Natural killer cell (primary cell): ENCODE results near the gene PRM3. TPM values are rescaled to one million over a fixed set of nuclear protein-coding genes. Genes with fewer than 3 reads are reported as not detected.

Experiments
- ATAC-seq, 3 donors: fragments of 150-1000 bp in 2 of 3; fragments of 200-7000 bp in 1 of 3; cut with Tn5 transposase; 1 replicate in 1 of 3; 2 replicates in 2 of 3; pipeline ENCODE4 v1.10.0; 2021; ENCODE audit warnings: mild to moderate bottlenecking in 2 of 3, moderate library complexity in 2 of 3
- DNase-seq, 2 donors: peaks; one replicate each; pipeline versions ENCODE4 v3.0.0 to v3.0.0-alpha.2; 2013 to 2021; ENCODE audit warnings: mixed read lengths in 1 of 2
- H3K27ac ChIP-seq: one replicate; pipeline ENCODE4 v1.5.1; 2013; ENCODE audit warnings: mild to moderate bottlenecking, low read length
- H3K27me3 ChIP-seq: one replicate; pipeline ENCODE4 v1.6.1; 2013; ENCODE audit warnings: low read length; ENCODE audit not compliant: control insufficient read depth, insufficient read depth
- H3K36me3 ChIP-seq: one replicate; pipeline ENCODE4 v1.6.1; 2013; ENCODE audit warnings: low read length; ENCODE audit not compliant: control insufficient read depth, insufficient read depth
- H3K4me1 ChIP-seq: one replicate; pipeline ENCODE4 v1.6.1; 2013; ENCODE audit warnings: low read length; ENCODE audit not compliant: control insufficient read depth, insufficient read depth
- H3K4me3 ChIP-seq: one replicate; pipeline ENCODE4 v1.5.1; 2013; ENCODE audit warnings: low read length
- H3K9me3 ChIP-seq: one replicate; pipeline ENCODE4 v1.6.1; 2013; ENCODE audit warnings: low read length; ENCODE audit not compliant: control insufficient read depth, insufficient read depth
- H3K27ac Mint-ChIP-seq, 2 donors: one replicate each; pipeline ENCODE4 v1.8.0; 2022; ENCODE audit warnings: mild to moderate bottlenecking in 2 of 2, mixed read lengths in 2 of 2, moderate library complexity in 1 of 2
- H3K27me3 Mint-ChIP-seq, 2 donors: one replicate each; pipeline ENCODE4 v1.8.0; 2022; ENCODE audit warnings: low read depth in 2 of 2, mixed read lengths in 2 of 2
- H3K36me3 Mint-ChIP-seq: one replicate; pipeline ENCODE4 v1.8.0; 2022; ENCODE audit warnings: mixed read lengths
- H3K4me1 Mint-ChIP-seq, 2 donors: one replicate each; pipeline ENCODE4 v1.8.0; 2022; ENCODE audit warnings: mixed read lengths in 2 of 2
- H3K4me3 Mint-ChIP-seq: one replicate; pipeline ENCODE4 v1.8.0; 2022; ENCODE audit warnings: mild to moderate bottlenecking, moderate library complexity, mixed read lengths
- H3K9me3 Mint-ChIP-seq, 2 donors: one replicate each; pipeline ENCODE4 v1.8.0; 2022; ENCODE audit warnings: mixed read lengths in 2 of 2
- WGBS: methylation state at CpG from one replicate; pipeline ENCODE4 v1.1.7; 2013; ENCODE audit warnings: missing lambda C conversion rate; ENCODE audit not compliant: insufficient coverage; 5-methylcytosine and 5-hydroxymethylcytosine counted together
- intact Hi-C: fragments of 100-400 bp; cut with micrococcal nuclease; formaldehyde crosslinking; loops from one replicate; pipeline ENCODE4 v1.14.2; 2022
- total RNA-seq, 4 donors: library from RNA; stranded (reverse); fragments of 120-200 nt in 1 of 4; gene quantifications; one replicate each; pipeline versions ENCODE4 v1.2.3 to v1.2.4, GENCODE V29; 2013 to 2022
- TF ChIP-seq, protein P1 (sequence below): fragments of 200-600 bp; IDR thresholded peaks from one replicate; pipeline ENCODE4 v1.8.0; 2022; ENCODE audit warnings: antibody characterized with exemption

The PRM3 gene
- total RNA-seq, 3 donors from 2014 or later (not counting 1 experiment from before 2014, with no cell fraction given), result not detected

DNA sequence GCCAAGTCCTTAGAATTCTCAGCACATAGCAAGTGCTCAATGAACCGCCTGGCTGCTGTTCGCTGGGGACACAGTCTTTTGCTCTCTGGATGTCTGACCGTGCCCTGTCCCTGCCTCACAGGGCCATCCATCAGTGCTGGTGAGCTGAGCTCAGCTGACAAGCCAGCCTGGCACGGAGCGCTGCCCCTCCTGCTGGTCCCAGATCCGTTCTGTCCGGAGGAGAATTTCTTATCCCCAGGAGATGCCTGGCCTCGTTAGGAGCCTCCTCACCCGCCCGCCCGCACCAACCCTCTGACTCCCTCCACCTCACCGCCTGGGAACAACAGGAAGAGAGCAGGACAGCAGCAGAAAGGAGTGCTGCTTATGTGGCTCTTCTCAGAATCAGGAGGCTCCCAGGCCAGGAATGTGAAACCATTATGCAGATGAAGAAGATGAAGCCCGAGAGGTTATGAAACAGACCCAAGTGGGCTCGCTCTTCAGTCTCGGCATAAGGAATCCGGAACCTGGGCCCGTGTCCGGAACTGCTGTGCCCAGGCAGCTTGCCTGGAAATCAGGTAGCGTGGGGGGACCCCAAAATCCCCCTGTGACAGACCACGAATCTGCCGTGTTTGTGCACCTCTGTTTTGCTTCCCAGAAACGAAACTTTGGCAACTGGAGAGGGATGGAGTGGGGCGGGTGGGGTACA is 43.0 kb upstream of the PRM3 start:
- Histone ChIP-seq H3K4me3 (no peak overlapping the region), H3K9me3 (no peaks in the 10 kb centered on the region), H3K27me3 (no peaks in the 10 kb centered on the region), H3K27ac (no peak overlapping the region), H3K4me1 (peaks cover 18% of the 10 kb centered on the region), H3K36me3 (no peaks in the 10 kb centered on the region)
- Mint-ChIP-seq H3K4me3 (no peak overlapping the region), H3K27ac (no peak overlapping the region), H3K27me3 (peaks cover 5 to 8% of the 10 kb centered on the region in 2 donors), H3K9me3 (no peaks in the 10 kb centered on the region), H3K36me3 (no peaks in the 10 kb centered on the region), H3K4me1 (peaks cover 4 to 13% of the 10 kb centered on the region in 2 donors)
- ATAC-seq, result no peak
- intact Hi-C loops, result no loop called here
- TF ChIP-seq, protein P1, sequence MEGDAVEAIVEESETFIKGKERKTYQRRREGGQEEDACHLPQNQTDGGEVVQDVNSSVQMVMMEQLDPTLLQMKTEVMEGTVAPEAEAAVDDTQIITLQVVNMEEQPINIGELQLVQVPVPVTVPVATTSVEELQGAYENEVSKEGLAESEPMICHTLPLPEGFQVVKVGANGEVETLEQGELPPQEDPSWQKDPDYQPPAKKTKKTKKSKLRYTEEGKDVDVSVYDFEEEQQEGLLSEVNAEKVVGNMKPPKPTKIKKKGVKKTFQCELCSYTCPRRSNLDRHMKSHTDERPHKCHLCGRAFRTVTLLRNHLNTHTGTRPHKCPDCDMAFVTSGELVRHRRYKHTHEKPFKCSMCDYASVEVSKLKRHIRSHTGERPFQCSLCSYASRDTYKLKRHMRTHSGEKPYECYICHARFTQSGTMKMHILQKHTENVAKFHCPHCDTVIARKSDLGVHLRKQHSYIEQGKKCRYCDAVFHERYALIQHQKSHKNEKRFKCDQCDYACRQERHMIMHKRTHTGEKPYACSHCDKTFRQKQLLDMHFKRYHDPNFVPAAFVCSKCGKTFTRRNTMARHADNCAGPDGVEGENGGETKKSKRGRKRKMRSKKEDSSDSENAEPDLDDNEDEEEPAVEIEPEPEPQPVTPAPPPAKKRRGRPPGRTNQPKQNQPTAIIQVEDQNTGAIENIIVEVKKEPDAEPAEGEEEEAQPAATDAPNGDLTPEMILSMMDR, result no peak
- 93% methylated on average over 22 of the region's 23 CpGs for WGBS
- no peak for DNase-seq

DNA sequence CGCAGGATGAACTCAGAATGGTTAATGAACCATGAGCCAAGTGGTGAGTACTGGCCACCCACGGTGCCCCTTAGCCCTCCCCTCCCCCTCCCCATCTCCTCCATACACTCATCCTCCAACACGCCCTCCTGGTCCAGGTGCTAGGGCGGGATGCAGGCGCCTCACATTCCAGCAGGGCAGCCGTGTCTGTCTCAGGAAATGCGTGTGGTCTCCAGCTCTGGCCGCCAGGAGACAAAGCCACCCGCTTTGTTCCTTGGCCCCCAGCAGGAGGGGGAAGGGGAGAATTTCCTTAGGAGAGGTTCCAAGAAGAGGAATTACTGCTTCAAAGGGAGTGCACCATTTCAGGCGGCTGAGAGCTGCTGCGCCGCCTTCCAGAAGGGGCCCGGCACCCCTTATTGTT is 42.1 kb upstream of the PRM3 start:
- Mint-ChIP-seq H3K27me3 (peaks cover 5 to 8% of the 10 kb centered on the region in 2 donors), H3K9me3 (no peaks in the 10 kb centered on the region), H3K4me3 (no peak overlapping the region), H3K36me3 (no peaks in the 10 kb centered on the region), H3K4me1 (peaks cover 11 to 21% of the 10 kb centered on the region in 2 donors), H3K27ac (no peak overlapping the region)
- H3K36me3 ChIP-seq, result no peaks in the 10 kb centered on the region
- intact Hi-C loops, result no loop called here
- ATAC-seq, result no peak
- H3K4me1 ChIP-seq, result peaks cover 27% of the 10 kb centered on the region
- TF ChIP-seq, protein P1, result no peak
- 76% methylated on average over 13 of the region's 13 CpGs for WGBS
- H3K9me3 ChIP-seq, result no peaks in the 10 kb centered on the region
- no peak overlapping the region for H3K27ac ChIP-seq
- H3K27me3 ChIP-seq, result no peaks in the 10 kb centered on the region
- H3K4me3 ChIP-seq, result no peak overlapping the region
- DNase-seq, result no peak

DNA sequence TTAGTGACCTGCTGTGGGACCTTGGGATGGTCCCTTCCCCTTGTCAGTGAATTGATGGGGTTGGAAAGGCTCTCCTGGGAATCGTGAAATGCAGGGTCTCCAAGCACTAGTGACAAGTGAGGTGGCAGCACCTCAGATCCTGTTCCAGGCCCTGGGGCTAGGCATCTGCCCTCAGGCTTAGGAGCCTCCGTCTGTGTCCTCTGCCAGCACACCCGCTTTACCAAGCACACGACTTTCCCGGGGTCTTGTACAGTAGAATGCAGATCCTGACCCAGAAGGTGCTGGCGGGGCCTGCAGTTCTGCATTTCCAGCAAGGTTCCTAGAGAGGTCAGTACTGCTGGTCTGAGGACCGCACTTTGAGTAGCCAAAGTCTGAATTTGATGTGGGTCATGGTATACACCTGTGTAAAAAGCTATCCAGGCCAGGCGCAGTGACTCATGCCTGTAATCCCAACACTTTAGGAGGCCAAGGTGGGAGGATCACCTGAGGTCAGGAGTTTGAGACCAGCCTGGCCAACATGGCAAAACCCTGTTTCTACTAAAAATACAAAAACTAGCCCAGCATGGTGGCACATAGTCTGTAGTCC is 41.0 kb upstream of the PRM3 start:
- no peak for ATAC-seq
- Mint-ChIP-seq H3K27me3 (peaks cover 5 to 8% of the 10 kb centered on the region in 2 donors), H3K4me1 (peaks cover 11 to 21% of the 10 kb centered on the region in 2 donors), H3K36me3 (no peaks in the 10 kb centered on the region), H3K4me3 (no peak overlapping the region), H3K9me3 (no peaks in the 10 kb centered on the region), H3K27ac (no peak overlapping the region)
- no peaks in the 10 kb centered on the region for H3K36me3 ChIP-seq
- H3K4me3 ChIP-seq, result no peak overlapping the region
- no peaks in the 10 kb centered on the region for H3K27me3 ChIP-seq
- H3K9me3 ChIP-seq, result no peaks in the 10 kb centered on the region
- TF ChIP-seq, protein P1, result no peak
- WGBS, result 93% methylated on average over 8 of the region's 8 CpGs
- intact Hi-C loops, result no loop called here
- no peak overlapping the region for H3K27ac ChIP-seq
- H3K4me1 ChIP-seq, result peaks cover 36% of the 10 kb centered on the region
- DNase-seq, result no peak
